Naive thymus-derived CD8-positive, alpha-beta T cell (primary cell): ENCODE results near the gene ARSK. TPM values are rescaled to one million over a fixed set of nuclear protein-coding genes. Genes with fewer than 3 reads are reported as not detected.
"Not testable (repeated sequence)": the region's sequence is repeated elsewhere in the genome, so short reads cannot be mapped to it uniquely, and the experiment has no call there.

Experiments used
- ATAC-seq, 2 donors: fragments of 150-1000 bp; cut with Tn5 transposase in 1 of 2; sonication (Bioruptor Pico), chemical (Tn5 transposase) in 1 of 2; 1 replicate in 1 of 2; 2 replicates in 1 of 2; pipeline ENCODE4 v1.10.0; 2021; ENCODE audit warnings: mild to moderate bottlenecking in 2 of 2, moderate library complexity in 2 of 2
- POLR2A ChIA-PET: fragments of 350-600 bp; sonication (Branson Sonifier 250); formaldehyde crosslinking; loops from one replicate; lab custom pipeline; 2021; ENCODE audit warnings: antibody characterized with exemption; lab: Charles Lee
- DNase-seq, 10 donors: peaks; one replicate each; pipeline versions ENCODE4 v3.0.0 to v3.0.0-alpha.2; 2020 to 2022
- H3K27ac Mint-ChIP-seq, 10 donors: one replicate each; pipeline ENCODE4 v1.8.0; 2020 to 2022; ENCODE audit warnings: mild to moderate bottlenecking in 10 of 10, mixed read lengths in 10 of 10, moderate library complexity in 4 of 10, inconsistent platforms in 1 of 10
- H3K27me3 Mint-ChIP-seq, 5 donors: one replicate each; pipeline ENCODE4 v1.8.0; 2021 to 2022; ENCODE audit warnings: mixed read lengths in 5 of 5
- H3K36me3 Mint-ChIP-seq, 3 donors: one replicate each; pipeline ENCODE4 v1.8.0; 2020 to 2022; ENCODE audit warnings: mixed read lengths in 3 of 3, mild to moderate bottlenecking in 2 of 3, inconsistent platforms in 1 of 3
- H3K4me1 Mint-ChIP-seq, 4 donors: one replicate each; pipeline ENCODE4 v1.8.0; 2021 to 2022; ENCODE audit warnings: mixed read lengths in 4 of 4
- H3K4me3 Mint-ChIP-seq, 10 donors: one replicate each; pipeline ENCODE4 v1.8.0; 2020 to 2022; ENCODE audit warnings: mild to moderate bottlenecking in 10 of 10, mixed read lengths in 10 of 10, moderate library complexity in 6 of 10, inconsistent platforms in 1 of 10
- H3K9me3 Mint-ChIP-seq, 9 donors: one replicate each; pipeline ENCODE4 v1.8.0; 2020 to 2022; ENCODE audit warnings: mixed read lengths in 9 of 9, mild to moderate bottlenecking in 3 of 9, inconsistent platforms in 1 of 9, moderate library complexity in 1 of 9
- polyA plus RNA-seq, 3 donors: library from polyadenylated mRNA; unstranded; fragments of 300-500 nt; fragmentation: Illumina TruSeq; gene quantifications; one replicate each; pipeline ENCODE4 v1.2.3, GENCODE V29; 2021
- total RNA-seq, 8 experiments: library from RNA in 2 of 8; stranded (reverse) in 2 of 8; gene quantifications; one replicate each; pipeline ENCODE4 v1.2.3 and lab custom pipeline; 2021 to 2026

The ARSK gene
- total and polyA plus RNA-seq, 5 experiments from 2014 or later, result 7.1 to 12.9 (median 9.0) TPM

GRCh38 chr5:95644351-95645042, 89.6 kb downstream of the ARSK start:
- Mint-ChIP-seq H3K36me3 (no peaks in the 10 kb centered on the region), H3K27ac (peak overlapping the region; percentile 9 to 91 (median 66)), H3K4me3 (peak overlapping the region in 8 of 10 donors; percentile 3 to 46 (median 8)), H3K9me3 (no peaks in the 10 kb centered on the region), H3K4me1 (peaks cover 4 to 36% (median 23%) of the 10 kb centered on the region in 4 donors), H3K27me3 (no peaks in the 10 kb centered on the region)
- DNase-seq (peak in 8 of 10 donors; percentile 8 to 67 (median 45)), ATAC-seq (peak in 1 of 2 donors; percentile 15)
- POLR2A ChIA-PET, result interaction anchor here (1.0 to 3.3 kb wide), 4 partner anchors 8 to 22 kb away, joined by 4 to 27 read pairs (median 6); no protein-coding TSS in a partner anchor

- DNase-seq, H3K27me3 Mint-ChIP-seq, ATAC-seq, H3K36me3 Mint-ChIP-seq, H3K9me3 Mint-ChIP-seq: not testable (repeated sequence)
- POLR2A ChIA-PET, result interaction anchor here (0.6 to 3.3 kb wide), 12 partner anchors 9 to 1153 kb away, joined by 3 to 27 read pairs (median 6); partner anchors contain the start of genes GLRX and GPR150
- Mint-ChIP-seq H3K4me3 (peak overlapping the region; percentile 84 to 94 (median 88)), H3K27ac (peak overlapping the region; percentile 71 to 97 (median 94)), H3K4me1 (peaks cover 9 to 41% (median 26%) of the 10 kb centered on the region in 4 donors)
Observed at GRCh38 chr5:95646226-95646568, 91.3 kb downstream of the ARSK start.

GRCh38 chr5:95646569-95647431, 91.9 kb downstream of the ARSK start, which contains the start of gene RFESD:
RFESD (plus strand) TSS chr5:95646777; CDS start chr5:95652272, 5,495 bp downstream.
- Mint-ChIP-seq H3K9me3 (no peaks in the 10 kb centered on the region), H3K27me3 (no peaks in the 10 kb centered on the region), H3K4me1 (peaks cover 9 to 41% (median 26%) of the 10 kb centered on the region in 4 donors), H3K27ac (peak within 1 kb of the TSS; percentile 71 to 97 (median 94)), H3K4me3 (peak within 1 kb of the TSS; percentile 84 to 94 (median 88)), H3K36me3 (peaks cover 0 to 2% (median 0%) of the 10 kb centered on the region in 3 donors)
- ATAC-seq, result peak; percentile 92 to 93
- POLR2A ChIA-PET, result interaction anchor here (0.6 to 3.3 kb wide), 16 partner anchors 9 to 1152 kb away, joined by 3 to 27 read pairs (median 4); partner anchors contain the start of genes ARSK, GLRX, GPR150 and SKIC3
- peak; percentile 85 to 95 (median 89) for DNase-seq

DNA sequence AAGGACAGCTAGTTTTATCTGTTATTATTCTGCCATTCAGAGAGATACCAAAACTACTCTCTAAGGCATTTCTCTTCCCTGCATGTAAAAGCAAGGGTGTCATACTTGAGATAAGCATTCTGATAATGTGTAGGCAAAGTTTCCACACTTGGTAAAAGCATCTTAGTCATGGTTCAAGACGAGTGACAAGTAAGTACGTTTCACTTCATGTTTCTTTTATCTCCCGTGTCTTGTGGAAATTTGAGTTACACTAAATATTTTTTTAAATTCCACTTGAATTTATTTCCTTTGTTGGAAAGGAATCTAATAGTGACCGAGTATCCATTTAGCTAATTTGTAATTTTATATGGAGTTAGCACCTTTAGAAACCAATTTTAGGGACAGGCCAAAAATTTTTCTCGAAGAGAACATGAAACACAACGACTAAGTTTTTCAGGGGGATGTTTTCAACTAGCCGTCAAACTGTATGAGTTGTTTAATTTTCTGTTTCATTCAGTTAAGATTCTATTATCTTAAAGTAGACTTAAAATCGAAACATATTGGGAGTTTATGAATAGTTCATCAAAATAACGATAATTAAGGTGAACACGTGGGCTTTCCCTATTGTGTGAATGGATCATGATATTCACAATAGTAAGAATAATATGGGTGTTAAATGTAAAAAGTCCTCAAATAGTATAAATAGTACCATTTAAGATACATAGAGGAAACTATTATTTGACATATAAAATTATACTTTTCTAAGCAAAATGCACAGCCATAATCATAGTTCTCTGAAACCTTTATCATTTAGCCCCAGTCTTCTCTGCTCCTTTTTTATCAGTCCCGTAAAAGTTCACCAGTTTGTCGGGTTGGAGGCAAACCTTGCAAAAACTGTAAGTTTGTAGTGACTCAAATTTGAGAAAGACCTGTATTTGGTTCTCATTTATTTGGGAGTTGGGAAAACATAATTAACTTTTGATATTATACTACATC, 93.3 kb downstream of the ARSK start:
- Mint-ChIP-seq H3K9me3 (no peaks in the 10 kb centered on the region), H3K36me3 (peaks cover 7 to 16% (median 8%) of the 10 kb centered on the region in 3 donors), H3K4me3 (peak overlapping the region in 5 of 10 donors; percentile 22 to 91 (median 48)), H3K4me1 (peaks cover 9 to 41% (median 26%) of the 10 kb centered on the region in 4 donors), H3K27ac (peak overlapping the region in 2 of 10 donors; percentile 16 to 36), H3K27me3 (no peaks in the 10 kb centered on the region)
- ATAC-seq (no peak), DNase-seq (no peak)
- POLR2A ChIA-PET, result interaction anchor here (1.4 to 3.3 kb wide), 6 partner anchors 11 to 93 kb away, joined by 3 to 27 read pairs (median 8); partner anchors contain the start of genes ARSK, GPR150 and SKIC3

GRCh38 chr5:95649274-95649673, 94.4 kb downstream of the ARSK start:
- Mint-ChIP-seq H3K4me1 (peaks cover 6 to 37% (median 21%) of the 10 kb centered on the region in 4 donors), H3K9me3 (no peaks in the 10 kb centered on the region), H3K36me3 (peaks cover 7 to 25% (median 8%) of the 10 kb centered on the region in 3 donors), H3K4me3 (no peak overlapping the region), H3K27me3 (no peaks in the 10 kb centered on the region), H3K27ac (no peak overlapping the region)
- no peak for DNase-seq
- POLR2A ChIA-PET, result no interaction called here
- ATAC-seq, result no peak

GRCh38 chr5:95649842-95650620, 95.1 kb downstream of the ARSK start:
- Mint-ChIP-seq H3K4me3 (no peak overlapping the region), H3K27ac (no peak overlapping the region)
- no peak for ATAC-seq

GRCh38 chr5:95652849-95653248, 97.9 kb downstream of the ARSK start:
- POLR2A ChIA-PET, result no interaction called here
- Mint-ChIP-seq H3K27ac (no peak overlapping the region), H3K36me3 (peaks cover 7 to 49% (median 8%) of the 10 kb centered on the region in 3 donors), H3K27me3 (no peaks in the 10 kb centered on the region), H3K9me3 (no peaks in the 10 kb centered on the region), H3K4me3 (no peak overlapping the region), H3K4me1 (peaks cover 4 to 15% (median 9%) of the 10 kb centered on the region in 4 donors)
- ATAC-seq (no peak), DNase-seq (no peak)

More at GRCh38 chr5:95649842-95650620, 95.1 kb downstream of the ARSK start:
- peaks cover 4 to 31% (median 16%) of the 10 kb centered on the region in 4 donors for H3K4me1 Mint-ChIP-seq
- no peaks in the 10 kb centered on the region for H3K27me3 Mint-ChIP-seq
- no peak for DNase-seq
- H3K9me3 Mint-ChIP-seq, result no peaks in the 10 kb centered on the region
- peaks cover 7 to 30% (median 8%) of the 10 kb centered on the region in 3 donors for H3K36me3 Mint-ChIP-seq
- POLR2A ChIA-PET, result no interaction called here

GRCh38 chr5:95654196-95654595, 99.3 kb downstream of the ARSK start:
- H3K27me3 Mint-ChIP-seq, result no peaks in the 10 kb centered on the region
- POLR2A ChIA-PET, result no interaction called here
- no peak overlapping the region for H3K27ac Mint-ChIP-seq
- H3K36me3 Mint-ChIP-seq, result peaks cover 7 to 55% (median 8%) of the 10 kb centered on the region in 3 donors
- no peak for ATAC-seq
- H3K9me3 Mint-ChIP-seq, result no peaks in the 10 kb centered on the region
- DNase-seq, result no peak
- H3K4me3 Mint-ChIP-seq, result no peak overlapping the region
- peaks cover 4 to 8% (median 6%) of the 10 kb centered on the region in 4 donors for H3K4me1 Mint-ChIP-seq
